Spleen (tissue), 7 donors: Measurements from ENCODE around the gene SMIM33.

Experiments used
- POLR2A ChIP-seq, 3 donors: fragments of 450-650 bp; IDR thresholded peaks; one replicate each; pipeline ENCODE4 v1.5.1; 2017; ENCODE audit warnings: antibody characterized with exemption in 3 of 3, mild to moderate bottlenecking in 1 of 3
- TF ChIP-seq, protein P1 (sequence below), 11 experiments: fragments of 200-600 bp in 7 of 11; fragments of 450-650 bp in 4 of 11; sonication (generic) in 4 of 11; IDR thresholded peaks in 8 of 11; conservative IDR thresholded peaks in 3 of 11; 1 replicate in 7 of 11; 2 replicates in 4 of 11; pipeline versions ENCODE4 v1.4.0 to v1.8.0; 2016 to 2021; ENCODE audit warnings: antibody characterized with exemption in 11 of 11, inconsistent platforms in 4 of 11, mild to moderate bottlenecking in 1 of 11
- donor health status: DM: no; HTN: no; CAD: no; lungs with moderate emphysema.
- donor health status: DM: no; HTN: no; CAD: no.
- donor health status: DM: no; HTN: no; CAD: no.

GRCh38 chr5:139481122-139481533 lies 10.3 kb downstream of the SMIM33 start:
- TF ChIP-seq, protein P1, sequence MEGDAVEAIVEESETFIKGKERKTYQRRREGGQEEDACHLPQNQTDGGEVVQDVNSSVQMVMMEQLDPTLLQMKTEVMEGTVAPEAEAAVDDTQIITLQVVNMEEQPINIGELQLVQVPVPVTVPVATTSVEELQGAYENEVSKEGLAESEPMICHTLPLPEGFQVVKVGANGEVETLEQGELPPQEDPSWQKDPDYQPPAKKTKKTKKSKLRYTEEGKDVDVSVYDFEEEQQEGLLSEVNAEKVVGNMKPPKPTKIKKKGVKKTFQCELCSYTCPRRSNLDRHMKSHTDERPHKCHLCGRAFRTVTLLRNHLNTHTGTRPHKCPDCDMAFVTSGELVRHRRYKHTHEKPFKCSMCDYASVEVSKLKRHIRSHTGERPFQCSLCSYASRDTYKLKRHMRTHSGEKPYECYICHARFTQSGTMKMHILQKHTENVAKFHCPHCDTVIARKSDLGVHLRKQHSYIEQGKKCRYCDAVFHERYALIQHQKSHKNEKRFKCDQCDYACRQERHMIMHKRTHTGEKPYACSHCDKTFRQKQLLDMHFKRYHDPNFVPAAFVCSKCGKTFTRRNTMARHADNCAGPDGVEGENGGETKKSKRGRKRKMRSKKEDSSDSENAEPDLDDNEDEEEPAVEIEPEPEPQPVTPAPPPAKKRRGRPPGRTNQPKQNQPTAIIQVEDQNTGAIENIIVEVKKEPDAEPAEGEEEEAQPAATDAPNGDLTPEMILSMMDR (IDR thresholded peaks at IDR 0.05 in 8 of 11, conservative IDR thresholded peaks at IDR 0.05 in 3 of 11), result no peak
- no peak for TF ChIP-seq POLR2A (IDR thresholded peaks at IDR 0.05)
